IMR-90 (cell line): ENCODE data around the gene USP40. TPM values are rescaled to one million over a fixed set of nuclear protein-coding genes. Genes with fewer than 3 reads are reported as not detected.

Experiments
- ATAC-seq: fragments of 200-7000 bp; cut with Tn5 transposase; 2 replicates; pipeline ENCODE4 v1.9.1; 2020; ENCODE audit warnings: low read depth, mild to moderate bottlenecking, moderate library complexity
- BruUV-seq: library from RNA; stranded (reverse); fragments of 400-500 nt; replicated peaks from 2 replicates; lab custom pipeline; 2021; lab: Mats Ljungman, UMichigan
- CTCF ChIA-PET: fragments of 300-600 bp; formaldehyde crosslinking; extraction: SDS; loops from one replicate; lab custom pipeline; 2021; ENCODE audit warnings: antibody characterized with exemption; lab: Yijun Ruan, JAX
- POLR2A ChIA-PET: fragments of 300-600 bp; sonication (Branson Sonifier 250); formaldehyde crosslinking; loops from one replicate; lab custom pipeline; 2022; ENCODE audit warnings: antibody characterized with exemption; ENCODE audit not compliant: unreplicated experiment; lab: Charles Lee
- DNase-seq: peaks from one replicate; pipeline ENCODE4 v3.0.0; 2013
- H2AFZ ChIP-seq: replicated peaks from 2 replicates; pipeline ENCODE3; 2013; ENCODE audit warnings: low read length, mild to moderate bottlenecking; ENCODE audit not compliant: poor library complexity
- H2AK5ac ChIP-seq: 2 replicates; pipeline ENCODE4 v1.6.1; 2013; ENCODE audit warnings: low read depth, low read length, inconsistent platforms
- H2AK9ac ChIP-seq: replicated peaks from 2 replicates; pipeline ENCODE3; 2013; ENCODE audit warnings: mild to moderate bottlenecking, low read depth, low read length, moderate library complexity; ENCODE audit not compliant: poor library complexity
- H2BK120ac ChIP-seq: 2 replicates; pipeline ENCODE4 v1.6.1; 2013; ENCODE audit warnings: low read depth, low read length, inconsistent platforms
- H2BK15ac ChIP-seq: 3 replicates; pipeline ENCODE4 v1.6.1; 2013; ENCODE audit warnings: low read depth, low read length, inconsistent platforms
- H2BK20ac ChIP-seq: 2 replicates; pipeline ENCODE4 v1.6.1; 2013; ENCODE audit warnings: low read depth, mild to moderate bottlenecking, inconsistent platforms, low read length, moderate library complexity
- H2BK5ac ChIP-seq: 2 replicates; pipeline ENCODE4 v1.6.1; 2013; ENCODE audit warnings: mild to moderate bottlenecking, low read depth, low read length, inconsistent platforms; ENCODE audit not compliant: poor library complexity, severe bottlenecking
- H3K14ac ChIP-seq: replicated peaks from 2 replicates; pipeline ENCODE4 v1.6.1; 2013; ENCODE audit warnings: low read depth, low read length, inconsistent platforms
- H3K18ac ChIP-seq: 2 replicates; pipeline ENCODE4 v1.6.1; 2013; ENCODE audit warnings: low read depth, low read length, control low read depth
- H3K23ac ChIP-seq: 2 replicates; pipeline ENCODE4 v1.6.1; 2013; ENCODE audit warnings: low read depth, low read length, inconsistent platforms
- H3K27ac ChIP-seq: 2 replicates; pipeline ENCODE4 v1.5.1; 2013; ENCODE audit warnings: mild to moderate bottlenecking, control low read depth, low read length; ENCODE audit not compliant: insufficient read depth
- H3K27me3 ChIP-seq: 2 replicates; pipeline ENCODE4 v1.6.1; 2013; ENCODE audit warnings: low read length; ENCODE audit not compliant: control insufficient read depth, insufficient read depth
- H3K36me3 ChIP-seq: 2 replicates; pipeline ENCODE4 v1.6.1; 2013; ENCODE audit warnings: low read length, mixed read lengths; ENCODE audit not compliant: control insufficient read depth, insufficient read depth
- H3K4ac ChIP-seq: 2 replicates; pipeline ENCODE4 v1.6.1; 2013; ENCODE audit warnings: low read depth, low read length, inconsistent platforms
- H3K4me1 ChIP-seq: 2 replicates; pipeline ENCODE4 v1.6.1; 2013; ENCODE audit warnings: low read length, mixed read lengths; ENCODE audit not compliant: control insufficient read depth, insufficient read depth
- H3K4me2 ChIP-seq: 2 replicates; pipeline ENCODE4 v1.6.1; 2013; ENCODE audit warnings: low read depth, mild to moderate bottlenecking, control low read depth, low read length, moderate library complexity
- H3K4me3 ChIP-seq: 2 replicates; pipeline ENCODE4 v1.5.1; 2013; ENCODE audit warnings: low read depth, mild to moderate bottlenecking, control low read depth, low read length, moderate library complexity; ENCODE audit not compliant: insufficient read depth
- H3K56ac ChIP-seq: 2 replicates; pipeline ENCODE4 v1.6.1; 2013; ENCODE audit warnings: low read length, inconsistent platforms; ENCODE audit not compliant: insufficient read depth; ENCODE audit errors: extremely low read depth
- H3K79me1 ChIP-seq, 2 experiments: 2 replicates each; pipeline ENCODE4 v1.6.1; 2013; ENCODE audit warnings: low read length in 2 of 2, inconsistent platforms in 1 of 2, low read depth in 1 of 2
- H3K9ac ChIP-seq: 2 replicates; pipeline ENCODE4 v1.6.1; 2013; ENCODE audit warnings: low read depth, low read length, control low read depth
- H3K9me1 ChIP-seq: 2 replicates; pipeline ENCODE4 v1.6.1; 2013; ENCODE audit warnings: low read length, inconsistent platforms; ENCODE audit not compliant: insufficient read depth
- H3K9me3 ChIP-seq: 2 replicates; pipeline ENCODE4 v1.6.1; 2013; ENCODE audit warnings: low read length; ENCODE audit not compliant: control insufficient read depth, insufficient read depth
- H4K20me1 ChIP-seq: 2 replicates; pipeline ENCODE4 v1.6.1; 2013; ENCODE audit warnings: low read length, inconsistent platforms; ENCODE audit not compliant: insufficient read depth
- H4K5ac ChIP-seq: 2 replicates; pipeline ENCODE4 v1.6.1; 2013; ENCODE audit warnings: mild to moderate bottlenecking, low read depth, low read length, control low read depth
- H4K8ac ChIP-seq, 2 experiments: 2 replicates each; pipeline ENCODE4 v1.6.1; 2013; ENCODE audit warnings: low read depth in 2 of 2, low read length in 2 of 2, control low read depth in 1 of 2, inconsistent platforms in 1 of 2
- H4K91ac ChIP-seq: 2 replicates; pipeline ENCODE4 v1.6.1; 2013; ENCODE audit warnings: low read depth, low read length, inconsistent platforms; ENCODE audit not compliant: insufficient read depth
- BHLHE40 ChIP-seq: fragments of 150-350 bp; IDR thresholded peaks from 2 replicates; pipeline ENCODE4 v1.6.1; 2016; ENCODE audit warnings: mild to moderate bottlenecking, low read depth, low read length
- CEBPB ChIP-seq: IDR thresholded peaks from 2 replicates; pipeline ENCODE4 v1.6.1; 2012; ENCODE audit warnings: low read depth, low read length, improper control_type of control experiment
- CHD1 ChIP-seq: IDR thresholded peaks from 2 replicates; pipeline ENCODE4 v1.6.1; 2012; ENCODE audit warnings: low read depth, low read length, improper control_type of control experiment
- FOS ChIP-seq: fragments of 150-350 bp; IDR thresholded peaks from 2 replicates; pipeline ENCODE4 v1.6.1; 2016; ENCODE audit warnings: low read depth, low read length
- MAFK ChIP-seq: IDR thresholded peaks from 2 replicates; pipeline ENCODE4 v1.6.1; 2012; ENCODE audit warnings: low read depth, low read length, improper control_type of control experiment
- MAZ ChIP-seq: IDR thresholded peaks from 2 replicates; pipeline ENCODE4 v1.6.1; 2012; ENCODE audit warnings: low read depth, mild to moderate bottlenecking, low read length, improper control_type of control experiment, moderate library complexity, borderline replicate concordance
- MXI1 ChIP-seq: IDR thresholded peaks from 2 replicates; pipeline ENCODE4 v1.6.1; 2012; ENCODE audit warnings: low read depth, mild to moderate bottlenecking, low read length, moderate library complexity, borderline replicate concordance
- NFE2L2 ChIP-seq: fragments of 150-350 bp; IDR thresholded peaks from 2 replicates; pipeline ENCODE4 v1.6.1; 2016; ENCODE audit warnings: low read depth, mild to moderate bottlenecking, low read length
- POLR2A ChIP-seq: IDR thresholded peaks from 2 replicates; pipeline ENCODE4 v1.6.1; 2012; ENCODE audit warnings: mild to moderate bottlenecking, low read depth, low read length
- RAD21 ChIP-seq: IDR thresholded peaks from 2 replicates; pipeline ENCODE4 v1.6.1; 2012; ENCODE audit warnings: low read length, improper control_type of control experiment
- RCOR1 ChIP-seq: IDR thresholded peaks from 2 replicates; pipeline ENCODE4 v1.6.1; 2012; ENCODE audit warnings: mild to moderate bottlenecking, low read length, improper control_type of control experiment; ENCODE audit not compliant: insufficient replicate concordance
- RFX5 ChIP-seq: IDR thresholded peaks from 2 replicates; pipeline ENCODE4 v1.8.0; 2012; ENCODE audit warnings: low read depth, mild to moderate bottlenecking, low read length, moderate library complexity
- SMC3 ChIP-seq: fragments of 150-350 bp; IDR thresholded peaks from 2 replicates; pipeline ENCODE4 v1.6.1; 2016; ENCODE audit warnings: low read depth, mild to moderate bottlenecking, antibody characterized with exemption, low read length, moderate library complexity
- WGBS, 2 experiments: methylation state at CpG; one replicate each; pipeline versions ENCODE4 v1.1.5 to v1.1.7; 2013; ENCODE audit warnings: missing lambda C conversion rate in 2 of 2; ENCODE audit not compliant: insufficient read length in 1 of 2; ENCODE audit errors: extremely low coverage in 2 of 2; 5-methylcytosine and 5-hydroxymethylcytosine counted together
- dilution Hi-C: fragments of 300-500 bp; cut with HindIII; formaldehyde crosslinking; loops from one replicate; pipeline ENCODE4 v1.14.3; 2018; ENCODE audit warnings: low sequenced_read_pairs; ENCODE audit not compliant: unreplicated experiment
- in situ Hi-C: fragments of 300-500 bp; cut with MboI; formaldehyde crosslinking; loops from 3 replicates; pipeline ENCODE4 v1.14.3; 2019; ENCODE audit warnings: low sequenced_read_pairs, inconsistent platforms, mixed read lengths
- intact Hi-C: fragments of 100-400 bp; cut with micrococcal nuclease; formaldehyde crosslinking; loops from 2 replicates; pipeline ENCODE4 v1.10.0; 2022
- polyA plus RNA-seq, 3 experiments: library from polyadenylated mRNA; depleted of rRNA; stranded (reverse); fragments of >200 nt; gene quantifications; 2 replicates each; pipeline ENCODE4 v1.2.3, GENCODE V29; 2012; ENCODE audit warnings: low replicate concordance in 1 of 3
- total RNA-seq: library from RNA; depleted of rRNA; stranded (reverse); fragments of >200 nt; gene quantifications from 2 replicates; pipeline ENCODE4 v1.2.3, GENCODE V29; 2012
- TF ChIP-seq, protein P1 (sequence below): conservative IDR thresholded peaks from 2 replicates; pipeline ENCODE4 v1.5.1; 2012; ENCODE audit warnings: mild to moderate bottlenecking, low read depth, low read length, improper control_type of control experiment
- TF ChIP-seq, protein P2 (sequence below): fragments of 150-350 bp; IDR thresholded peaks from 2 replicates; pipeline ENCODE4 v1.6.1; 2016; ENCODE audit warnings: low read depth, mild to moderate bottlenecking, low read length, moderate library complexity, borderline replicate concordance
- TF ChIP-seq, protein P3 (sequence below): fragments of 150-350 bp; IDR thresholded peaks from 2 replicates; pipeline ENCODE4 v1.6.1; 2017; ENCODE audit warnings: mild to moderate bottlenecking, antibody characterized with exemption, low read length, low read depth

USP40 gene
- total and polyA plus RNA-seq, 2 of the 4 experiments (the other 2 are of a cell fraction): 30.1 to 30.8 TPM

DNA sequence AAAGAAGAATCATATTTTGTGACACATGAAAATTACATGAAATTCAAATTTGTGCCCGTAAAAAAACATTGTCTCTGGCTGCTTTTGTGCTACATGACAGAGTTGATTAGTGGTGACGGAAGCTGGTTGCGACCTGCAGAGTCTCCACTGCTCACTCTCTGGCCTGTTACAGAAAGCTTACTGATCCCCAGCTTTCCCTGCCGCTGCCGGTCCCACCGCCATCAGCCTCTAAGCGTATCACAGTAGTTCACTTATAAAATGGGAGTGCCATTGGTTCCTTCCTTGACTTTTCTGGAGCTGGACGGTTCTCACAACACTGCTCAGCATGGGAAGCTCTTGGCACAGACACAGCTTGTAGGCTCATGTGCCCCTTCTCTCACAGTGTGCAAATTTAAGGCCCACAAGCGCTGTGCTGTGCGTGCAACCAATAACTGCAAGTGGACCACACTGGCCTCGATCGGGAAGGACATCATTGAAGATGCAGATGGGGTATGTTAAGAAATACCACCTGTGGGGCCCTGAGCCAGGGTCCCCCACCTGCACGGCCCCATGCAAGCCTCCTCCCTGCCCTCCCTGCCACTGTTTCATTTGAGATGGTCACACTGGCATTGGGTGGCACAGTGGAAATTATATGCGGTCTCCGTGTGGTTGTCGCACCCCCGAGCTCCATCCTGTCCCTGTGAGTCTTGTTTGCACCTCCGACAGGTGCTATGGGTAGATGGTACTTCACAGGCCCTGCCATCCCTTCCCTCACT is 131.0 kb downstream of the USP40 start:
- Histone ChIP-seq H3K9ac (no peak overlapping the region), H2BK5ac (no peak overlapping the region), H4K8ac (no peak overlapping the region), H3K36me3 (peaks cover 26% of the 10 kb centered on the region), H2BK120ac (no peak overlapping the region), H3K9me1 (peaks cover 5% of the 10 kb centered on the region; the same call in 1 of the 2 replicates), H2BK15ac (no peak overlapping the region), H2AFZ (no peak overlapping the region), H3K79me1 (peaks cover 0 to 3% of the 10 kb centered on the region in 2 experiments; a peak in 1 of 4 replicates), H2AK9ac (peak overlapping the region; percentile 85), H2AK5ac (no peak overlapping the region), H3K18ac (no peak overlapping the region), H3K4me2 (no peak overlapping the region), H3K27me3 (no peaks in the 10 kb centered on the region), H2BK20ac (no peak overlapping the region), H3K23ac (no peak overlapping the region), H3K27ac (no peak overlapping the region), H3K4me1 (no peaks in the 10 kb centered on the region), H4K5ac (no peak overlapping the region), H3K4ac (no peak overlapping the region), H3K4me3 (no peak overlapping the region), H3K56ac (no peak overlapping the region), H4K20me1 (no peaks in the 10 kb centered on the region), H3K9me3 (no peaks in the 10 kb centered on the region), H4K91ac (no peak overlapping the region), H3K14ac (no peak overlapping the region)
- POLR2A ChIA-PET: no interaction called here
- intact Hi-C loops (no loop called here), dilution Hi-C loops (no loop called here), in situ Hi-C loops (no loop called here)
- no peak for TF ChIP-seq FOS
- no peak for TF ChIP-seq RFX5
- no peak for TF ChIP-seq CHD1
- TF ChIP-seq NFE2L2: no peak
- no peak for TF ChIP-seq MAZ
- TF ChIP-seq BHLHE40: no peak
- TF ChIP-seq RAD21: no peak
- TF ChIP-seq, protein P1, sequence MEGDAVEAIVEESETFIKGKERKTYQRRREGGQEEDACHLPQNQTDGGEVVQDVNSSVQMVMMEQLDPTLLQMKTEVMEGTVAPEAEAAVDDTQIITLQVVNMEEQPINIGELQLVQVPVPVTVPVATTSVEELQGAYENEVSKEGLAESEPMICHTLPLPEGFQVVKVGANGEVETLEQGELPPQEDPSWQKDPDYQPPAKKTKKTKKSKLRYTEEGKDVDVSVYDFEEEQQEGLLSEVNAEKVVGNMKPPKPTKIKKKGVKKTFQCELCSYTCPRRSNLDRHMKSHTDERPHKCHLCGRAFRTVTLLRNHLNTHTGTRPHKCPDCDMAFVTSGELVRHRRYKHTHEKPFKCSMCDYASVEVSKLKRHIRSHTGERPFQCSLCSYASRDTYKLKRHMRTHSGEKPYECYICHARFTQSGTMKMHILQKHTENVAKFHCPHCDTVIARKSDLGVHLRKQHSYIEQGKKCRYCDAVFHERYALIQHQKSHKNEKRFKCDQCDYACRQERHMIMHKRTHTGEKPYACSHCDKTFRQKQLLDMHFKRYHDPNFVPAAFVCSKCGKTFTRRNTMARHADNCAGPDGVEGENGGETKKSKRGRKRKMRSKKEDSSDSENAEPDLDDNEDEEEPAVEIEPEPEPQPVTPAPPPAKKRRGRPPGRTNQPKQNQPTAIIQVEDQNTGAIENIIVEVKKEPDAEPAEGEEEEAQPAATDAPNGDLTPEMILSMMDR: no peak
- no peak for TF ChIP-seq RCOR1
- no peak for TF ChIP-seq POLR2A
- no peak for TF ChIP-seq CEBPB
- TF ChIP-seq MXI1: no peak
- no peak for TF ChIP-seq SMC3
- TF ChIP-seq, protein P2, sequence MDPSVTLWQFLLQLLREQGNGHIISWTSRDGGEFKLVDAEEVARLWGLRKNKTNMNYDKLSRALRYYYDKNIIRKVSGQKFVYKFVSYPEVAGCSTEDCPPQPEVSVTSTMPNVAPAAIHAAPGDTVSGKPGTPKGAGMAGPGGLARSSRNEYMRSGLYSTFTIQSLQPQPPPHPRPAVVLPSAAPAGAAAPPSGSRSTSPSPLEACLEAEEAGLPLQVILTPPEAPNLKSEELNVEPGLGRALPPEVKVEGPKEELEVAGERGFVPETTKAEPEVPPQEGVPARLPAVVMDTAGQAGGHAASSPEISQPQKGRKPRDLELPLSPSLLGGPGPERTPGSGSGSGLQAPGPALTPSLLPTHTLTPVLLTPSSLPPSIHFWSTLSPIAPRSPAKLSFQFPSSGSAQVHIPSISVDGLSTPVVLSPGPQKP: no peak
- TF ChIP-seq MAFK: no peak
- TF ChIP-seq, protein P3, sequence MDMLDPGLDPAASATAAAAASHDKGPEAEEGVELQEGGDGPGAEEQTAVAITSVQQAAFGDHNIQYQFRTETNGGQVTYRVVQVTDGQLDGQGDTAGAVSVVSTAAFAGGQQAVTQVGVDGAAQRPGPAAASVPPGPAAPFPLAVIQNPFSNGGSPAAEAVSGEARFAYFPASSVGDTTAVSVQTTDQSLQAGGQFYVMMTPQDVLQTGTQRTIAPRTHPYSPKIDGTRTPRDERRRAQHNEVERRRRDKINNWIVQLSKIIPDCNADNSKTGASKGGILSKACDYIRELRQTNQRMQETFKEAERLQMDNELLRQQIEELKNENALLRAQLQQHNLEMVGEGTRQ: no peak
- CTCF ChIA-PET: no interaction called here
- DNase-seq (no peak), ATAC-seq (no peak)
- no TSS peak for BruUV-seq
- 98% methylated on average over 8 of the region's 18 CpGs; no CpG with 5 or more reads in 1 of the 2 experiments for WGBS, 2 experiments
